CD14-positive monocyte (primary cell): ENCODE measurements around the gene TMEM232. TPM values are rescaled to one million over a fixed set of nuclear protein-coding genes. Genes with fewer than 3 reads are reported as not detected.

Experiments
- DNase-seq, 3 donors: peaks; one replicate each; pipeline ENCODE4 v3.0.0-alpha.2; 2011 to 2022
- H2AFZ ChIP-seq: 2 replicates; pipeline ENCODE4 v1.6.0; 2012; ENCODE audit warnings: mild to moderate bottlenecking, low read depth, low read length, inconsistent platforms; ENCODE audit not compliant: insufficient read depth, poor library complexity, severe bottlenecking
- H3K27ac ChIP-seq, 2 donors: 1 replicate in 1 of 2; 2 replicates in 1 of 2; pipeline ENCODE4 v1.5.1; 2012 to 2013; ENCODE audit warnings: low read length in 2 of 2, control low read depth in 1 of 2, inconsistent platforms in 1 of 2, low read depth in 1 of 2, mild to moderate bottlenecking in 1 of 2
- H3K27me3 ChIP-seq, 2 donors: one replicate each; pipeline versions ENCODE4 v1.6.0 to v1.6.1; 2011 to 2013; ENCODE audit warnings: low read length in 2 of 2; ENCODE audit not compliant: control insufficient read depth in 2 of 2, insufficient read depth in 2 of 2
- H3K36me3 ChIP-seq, 2 donors: replicated peaks in 1 of 2; 1 replicate in 1 of 2; 2 replicates in 1 of 2; pipeline versions ENCODE4 v1.5.1 to v1.6.1; 2012 to 2013; ENCODE audit warnings: low read length in 2 of 2, control low read depth in 1 of 2, inconsistent platforms in 1 of 2, mild to moderate bottlenecking in 1 of 2; ENCODE audit not compliant: insufficient read depth in 2 of 2, control insufficient read depth in 1 of 2
- H3K4me1 ChIP-seq, 2 donors: 1 replicate in 1 of 2; 2 replicates in 1 of 2; pipeline versions ENCODE4 v1.5.1 to v1.6.1; 2012 to 2013; ENCODE audit warnings: low read length in 2 of 2, control low read depth in 1 of 2, inconsistent platforms in 1 of 2, mild to moderate bottlenecking in 1 of 2, moderate library complexity in 1 of 2; ENCODE audit not compliant: insufficient read depth in 2 of 2, control insufficient read depth in 1 of 2
- H3K4me2 ChIP-seq: replicated peaks from 2 replicates; pipeline ENCODE3; 2012; ENCODE audit warnings: low read length, moderate library complexity, mild to moderate bottlenecking; ENCODE audit not compliant: poor library complexity, severe bottlenecking; ENCODE audit errors: extremely low read depth
- H3K4me3 ChIP-seq, 3 experiments: fragments of 200-600 bp in 1 of 3; sonication (generic) in 1 of 3; replicated peaks in 1 of 3; 1 replicate in 2 of 3; 2 replicates in 1 of 3; pipeline ENCODE4 v1.5.1; 2011 to 2013; ENCODE audit warnings: low read length in 3 of 3, mild to moderate bottlenecking in 3 of 3, control low read depth in 2 of 3, low read depth in 2 of 3, inconsistent platforms in 1 of 3, moderate library complexity in 1 of 3
- H3K79me2 ChIP-seq: 2 replicates; pipeline ENCODE4 v1.6.0; 2012; ENCODE audit warnings: mild to moderate bottlenecking, control low read depth, inconsistent platforms, low read length, moderate library complexity; ENCODE audit not compliant: insufficient read depth
- H3K9ac ChIP-seq: 2 replicates; pipeline ENCODE4 v1.6.0; 2017; ENCODE audit warnings: low read length, mild to moderate bottlenecking; ENCODE audit not compliant: insufficient read depth, poor library complexity, severe bottlenecking
- H3K9me3 ChIP-seq, 2 donors: replicated peaks in 1 of 2; 1 replicate in 1 of 2; 2 replicates in 1 of 2; pipeline versions ENCODE4 v1.5.1 to v1.6.1; 2012 to 2013; ENCODE audit warnings: low read length in 2 of 2, control low read depth in 1 of 2; ENCODE audit not compliant: control insufficient read depth in 1 of 2, insufficient read depth in 1 of 2
- H4K20me1 ChIP-seq: 2 replicates; pipeline ENCODE4 v1.6.0; 2012; ENCODE audit warnings: mild to moderate bottlenecking, low read length, control low read depth, moderate library complexity; ENCODE audit not compliant: insufficient read depth
- H3K27ac Mint-ChIP-seq, 7 donors: one replicate each; pipeline ENCODE4 v1.8.0; 2020; ENCODE audit warnings: mild to moderate bottlenecking in 7 of 7, mixed read lengths in 7 of 7, moderate library complexity in 6 of 7, inconsistent platforms in 2 of 7
- H3K27me3 Mint-ChIP-seq, 3 donors: one replicate each; pipeline ENCODE4 v1.8.0; 2021 to 2022; ENCODE audit warnings: low read depth in 3 of 3, mild to moderate bottlenecking in 3 of 3, mixed read lengths in 3 of 3, moderate library complexity in 3 of 3, inconsistent platforms in 1 of 3
- H3K36me3 Mint-ChIP-seq, 2 donors: one replicate each; pipeline ENCODE4 v1.8.0; 2020; ENCODE audit warnings: mixed read lengths in 2 of 2, inconsistent platforms in 1 of 2, mild to moderate bottlenecking in 1 of 2
- H3K4me1 Mint-ChIP-seq: one replicate; pipeline ENCODE4 v1.8.0; 2020; ENCODE audit warnings: mild to moderate bottlenecking, mixed read lengths
- H3K4me3 Mint-ChIP-seq, 2 donors: one replicate each; pipeline ENCODE4 v1.8.0; 2020; ENCODE audit warnings: mild to moderate bottlenecking in 2 of 2, mixed read lengths in 2 of 2, moderate library complexity in 1 of 2
- H3K9me3 Mint-ChIP-seq, 7 donors: one replicate each; pipeline ENCODE4 v1.8.0; 2020 to 2022; ENCODE audit warnings: mixed read lengths in 7 of 7, mild to moderate bottlenecking in 6 of 7, moderate library complexity in 6 of 7, inconsistent platforms in 2 of 7
- CTCF ChIP-seq: fragments of 200-600 bp; IDR thresholded peaks from one replicate; pipeline ENCODE4 v1.8.0; 2022; ENCODE audit warnings: antibody characterized with exemption, mild to moderate bottlenecking
- WGBS: methylation state at CpG from one replicate; pipeline ENCODE4 v1.1.5; 2013; ENCODE audit warnings: missing lambda C conversion rate; ENCODE audit not compliant: insufficient coverage; 5-methylcytosine and 5-hydroxymethylcytosine counted together
- intact Hi-C, 2 donors: fragments of 100-400 bp; cut with micrococcal nuclease; formaldehyde crosslinking; loops; one replicate each; pipeline versions ENCODE4 v1.15.0 to v1.15.1; 2023
- polyA plus RNA-seq, 3 donors: library from polyadenylated mRNA; depleted of rRNA in 1 of 3; unstranded in 2 of 3; stranded (reverse) in 1 of 3; fragments of 300-500 nt in 2 of 3; fragments of >200 nt in 1 of 3; fragmentation: Illumina TruSeq in 2 of 3; gene quantifications; 1 replicate in 2 of 3; 2 replicates in 1 of 3; pipeline ENCODE4 v1.2.3, GENCODE V29; 2012 to 2021

The TMEM232 gene
- polyA plus RNA-seq, 3 donors, result 0.04 to 1.4 (median 0.59) TPM

- intact Hi-C loops, result no loop called here
- Histone ChIP-seq H3K9ac (no peak overlapping the region), H3K9me3 (no peaks in the 10 kb centered on the region), H3K4me2 (no peak overlapping the region), H2AFZ (no peak overlapping the region), H3K4me1 (no peaks in the 10 kb centered on the region), H3K36me3 (no peaks in the 10 kb centered on the region), H3K79me2 (no peaks in the 10 kb centered on the region), H3K27ac (no peak overlapping the region), H3K4me3 (no peak overlapping the region), H4K20me1 (no peaks in the 10 kb centered on the region), H3K27me3 (no peaks in the 10 kb centered on the region)
- no peaks in the 10 kb centered on the region for H3K4me1 Mint-ChIP-seq
- no peak for TF ChIP-seq CTCF
- no CpG with 5 or more reads among the region's 2 CpGs for WGBS
- no peak for DNase-seq
- no peaks in the 10 kb centered on the region for H3K36me3 Mint-ChIP-seq
- H3K27me3 Mint-ChIP-seq, result peaks cover 0 to 4% (median 1%) of the 10 kb centered on the region in 3 donors
- H3K4me3 Mint-ChIP-seq, result no peak overlapping the region
- no peak overlapping the region for H3K27ac Mint-ChIP-seq
- peaks cover 0 to 3% (median 0%) of the 10 kb centered on the region in 7 donors for H3K9me3 Mint-ChIP-seq
Measured at GRCh38 chr5:110441035-110441434, 285.4 kb downstream of the TMEM232 start.

GRCh38 chr5:110440058-110440457 is 286.4 kb downstream of the TMEM232 start:
- H4K20me1 ChIP-seq, result no peaks in the 10 kb centered on the region
- H3K4me2 ChIP-seq, result no peak overlapping the region
- no peaks in the 10 kb centered on the region for H3K27me3 ChIP-seq
- no peaks in the 10 kb centered on the region for H3K9me3 ChIP-seq
- Mint-ChIP-seq H3K27ac (no peak overlapping the region), H3K36me3 (no peaks in the 10 kb centered on the region), H3K27me3 (peaks cover 0 to 4% (median 1%) of the 10 kb centered on the region in 3 donors), H3K4me3 (no peak overlapping the region), H3K4me1 (no peaks in the 10 kb centered on the region), H3K9me3 (peaks cover 0 to 1% (median 0%) of the 10 kb centered on the region in 7 donors)
- H3K4me3 ChIP-seq, result no peak overlapping the region
- no peak overlapping the region for H2AFZ ChIP-seq
- TF ChIP-seq CTCF, result no peak
- H3K79me2 ChIP-seq, result no peaks in the 10 kb centered on the region
- H3K4me1 ChIP-seq, result no peaks in the 10 kb centered on the region
- no CpG with 5 or more reads among the region's 2 CpGs for WGBS
- H3K36me3 ChIP-seq, result no peaks in the 10 kb centered on the region
- H3K9ac ChIP-seq, result no peak overlapping the region
- no peak overlapping the region for H3K27ac ChIP-seq
- intact Hi-C loops, result no loop called here
- no peak for DNase-seq
